ENCODE results near the gene GLRX3.
"Not testable (repeated sequence)": the region's sequence is repeated elsewhere in the genome, so short reads cannot be mapped to it uniquely, and the experiment has no call there.

GLRX3 gene

GRCh38 chr10:130200179-130201042 is 64.2 kb downstream of the GLRX3 start:
- TF ChIP-seq CTCF (conservative IDR thresholded peaks at IDR 0.05; ENCODE audit: low read depth, low read length) = no peak
- no peak for DNase-seq (ENCODE audit: low read depth)
- no peak overlapping the region for H3K4me3 ChIP-seq (ENCODE audit: low read depth, low read length)

GRCh38 chr10:130201043-130201380 is 64.8 kb downstream of the GLRX3 start:
- H3K4me3 ChIP-seq (ENCODE audit: low read depth, low read length) = no peak overlapping the region
- DNase-seq (ENCODE audit: low read depth) = no peak
- TF ChIP-seq CTCF (conservative IDR thresholded peaks at IDR 0.05; ENCODE audit: low read depth, low read length) = no peak

- not testable (repeated sequence) for DNase-seq (ENCODE audit: low read depth); H3K4me3 ChIP-seq (ENCODE audit: low read depth, low read length)
These were observed 66.0 kb downstream of the GLRX3 start for GRCh38 chr10:130202150-130202549.

- TF ChIP-seq CTCF (conservative IDR thresholded peaks at IDR 0.05; ENCODE audit: low read depth, low read length) = no peak
- DNase-seq (ENCODE audit: low read depth) = no peak
- H3K4me3 ChIP-seq (ENCODE audit: low read depth, low read length) = no peak overlapping the region
These were observed 66.9 kb downstream of the GLRX3 start for GRCh38 chr10:130202984-130203621.

- TF ChIP-seq CTCF (conservative IDR thresholded peaks at IDR 0.05; ENCODE audit: low read depth, low read length) = no peak
- H3K4me3 ChIP-seq (ENCODE audit: low read depth, low read length) = no peak overlapping the region
- no peak for DNase-seq (ENCODE audit: low read depth)
These were observed 67.4 kb downstream of the GLRX3 start for GRCh38 chr10:130203626-130204025.

GRCh38 chr10:130206216-130206737 is 70.1 kb downstream of the GLRX3 start:
- no peak for TF ChIP-seq CTCF (conservative IDR thresholded peaks at IDR 0.05; ENCODE audit: low read depth, low read length)
- no peak overlapping the region for H3K4me3 ChIP-seq (ENCODE audit: low read depth, low read length)
- DNase-seq (ENCODE audit: low read depth) = no peak

GRCh38 chr10:130207205-130207604 is 71.0 kb downstream of the GLRX3 start:
- TF ChIP-seq CTCF (conservative IDR thresholded peaks at IDR 0.05; ENCODE audit: low read depth, low read length) = no peak
- DNase-seq (ENCODE audit: low read depth) = no peak
- H3K4me3 ChIP-seq (ENCODE audit: low read depth, low read length) = no peak overlapping the region

All from choroid plexus epithelial cell (primary cell).